Measurements from ENCODE around the gene PNPLA6.

Gene PNPLA6

GRCh38 chr19:7515110-7515644 lies 20.3 kb upstream of the PNPLA6 start:
- FAIRE-seq (no peak), DNase-seq (ENCODE audit: insufficient read length, low spot score) (no peak)

DNA sequence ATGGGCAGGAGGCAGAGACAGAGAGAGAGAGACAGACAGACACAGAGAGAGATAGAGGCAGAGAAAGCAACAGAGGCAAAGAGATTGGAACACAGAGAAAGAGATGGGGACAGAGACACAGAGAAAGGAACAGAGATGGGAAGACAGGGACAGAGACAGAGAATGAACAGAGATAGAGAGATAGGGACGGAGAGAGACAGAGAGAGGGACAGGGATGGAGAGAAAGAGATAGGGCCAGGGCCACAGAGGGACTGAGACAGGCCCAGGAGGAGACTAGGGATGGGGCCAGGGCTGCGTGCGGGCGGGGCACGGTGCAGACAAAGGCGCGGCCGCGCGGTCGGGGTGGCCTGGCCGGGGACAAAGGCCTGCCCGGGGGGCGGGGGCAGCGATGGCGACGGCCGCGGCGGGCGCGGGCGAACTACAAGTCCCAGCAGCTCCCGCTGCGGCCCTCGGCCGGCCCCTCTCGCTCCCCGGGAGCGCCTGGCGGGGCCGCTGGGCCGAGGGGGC lies 19.8 kb upstream of the PNPLA6 start, which contains the start of gene ZNF358:
Gene ZNF358 (plus strand): TSS at position 459 of the 507 bp plus-strand sequence. CDS start 3,140 bp downstream, outside the sequence.
- FAIRE-seq (peak; percentile 73), DNase-seq (ENCODE audit: insufficient read length, low spot score) (peak; percentile 88)

DNA sequence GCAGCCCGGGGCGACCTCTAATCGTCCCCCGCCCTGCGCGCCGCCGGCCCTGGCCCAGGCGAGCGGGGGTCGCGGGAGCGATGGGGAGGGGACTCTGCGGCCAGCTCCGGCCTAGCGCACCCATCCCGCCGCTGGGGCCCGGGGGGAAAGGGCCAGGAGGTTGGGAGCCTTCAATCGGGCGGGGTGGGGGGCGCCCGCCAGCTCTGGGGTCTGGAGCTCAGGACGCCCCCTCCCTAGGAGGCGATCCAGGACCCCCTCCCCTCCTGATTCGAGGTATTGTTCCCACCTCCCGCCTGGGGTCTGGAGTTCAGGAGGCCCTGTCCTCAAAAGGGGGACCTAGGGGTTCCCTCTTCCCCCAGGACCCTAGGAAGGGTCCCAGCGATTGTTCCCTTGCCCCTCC lies 19.2 kb upstream of the PNPLA6 start:
- FAIRE-seq, result no peak

GRCh38 chr19:7516878-7517277 lies 18.6 kb upstream of the PNPLA6 start:
- DNase-seq (ENCODE audit: insufficient read length, low spot score), result no peak
- FAIRE-seq, result peak; percentile 51

More for the DNA sequence above, 19.2 kb upstream of the PNPLA6 start:
- DNase-seq (ENCODE audit: insufficient read length, low spot score), result no peak

- FAIRE-seq (no peak), DNase-seq (ENCODE audit: insufficient read length, low spot score) (no peak)
Measured at GRCh38 chr19:7519361-7520130, 16.0 kb upstream of the PNPLA6 start.

DNA sequence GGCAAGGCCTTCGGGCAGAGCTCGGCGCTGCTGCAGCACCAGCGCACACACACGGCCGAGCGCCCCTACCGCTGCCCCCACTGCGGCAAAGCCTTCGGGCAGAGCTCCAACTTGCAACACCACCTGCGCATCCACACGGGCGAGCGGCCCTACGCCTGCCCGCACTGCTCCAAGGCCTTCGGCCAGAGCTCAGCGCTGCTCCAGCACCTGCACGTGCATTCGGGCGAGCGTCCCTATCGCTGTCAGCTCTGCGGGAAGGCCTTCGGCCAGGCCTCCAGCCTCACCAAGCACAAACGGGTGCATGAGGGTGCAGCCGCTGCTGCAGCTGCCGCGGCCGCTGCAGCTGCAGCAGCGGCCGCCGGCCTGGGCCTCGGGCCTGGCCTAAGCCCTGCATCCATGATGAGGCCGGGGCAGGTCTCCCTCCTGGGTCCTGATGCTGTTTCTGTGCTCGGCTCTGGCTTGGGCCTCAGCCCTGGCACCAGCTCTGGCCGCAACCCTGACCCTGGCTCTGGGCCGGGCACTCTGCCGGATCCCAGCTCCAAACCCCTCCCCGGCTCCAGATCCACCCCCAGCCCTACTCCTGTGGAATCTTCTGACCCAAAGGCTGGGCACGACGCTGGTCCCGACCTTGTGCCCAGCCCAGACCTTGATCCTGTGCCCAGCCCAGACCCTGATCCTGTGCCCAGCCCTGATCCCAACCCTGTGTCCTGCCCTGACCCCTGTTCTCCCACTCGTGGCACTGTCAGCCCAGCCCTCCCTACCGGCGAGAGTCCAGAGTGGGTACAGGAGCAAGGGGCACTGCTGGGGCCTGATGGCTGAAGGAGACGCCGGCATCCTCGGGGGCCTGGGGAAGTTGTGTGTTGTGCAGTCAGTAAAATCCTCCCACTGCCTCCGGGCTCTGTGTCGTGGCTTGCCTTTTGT lies 15.1 kb upstream of the PNPLA6 start:
- FAIRE-seq (no peak), DNase-seq (ENCODE audit: insufficient read length, low spot score) (no peak)

- DNase-seq (ENCODE audit: insufficient read length, low spot score), result no peak
- FAIRE-seq, result no peak
Measured at GRCh38 chr19:7521551-7522071, 13.9 kb upstream of the PNPLA6 start.

DNA sequence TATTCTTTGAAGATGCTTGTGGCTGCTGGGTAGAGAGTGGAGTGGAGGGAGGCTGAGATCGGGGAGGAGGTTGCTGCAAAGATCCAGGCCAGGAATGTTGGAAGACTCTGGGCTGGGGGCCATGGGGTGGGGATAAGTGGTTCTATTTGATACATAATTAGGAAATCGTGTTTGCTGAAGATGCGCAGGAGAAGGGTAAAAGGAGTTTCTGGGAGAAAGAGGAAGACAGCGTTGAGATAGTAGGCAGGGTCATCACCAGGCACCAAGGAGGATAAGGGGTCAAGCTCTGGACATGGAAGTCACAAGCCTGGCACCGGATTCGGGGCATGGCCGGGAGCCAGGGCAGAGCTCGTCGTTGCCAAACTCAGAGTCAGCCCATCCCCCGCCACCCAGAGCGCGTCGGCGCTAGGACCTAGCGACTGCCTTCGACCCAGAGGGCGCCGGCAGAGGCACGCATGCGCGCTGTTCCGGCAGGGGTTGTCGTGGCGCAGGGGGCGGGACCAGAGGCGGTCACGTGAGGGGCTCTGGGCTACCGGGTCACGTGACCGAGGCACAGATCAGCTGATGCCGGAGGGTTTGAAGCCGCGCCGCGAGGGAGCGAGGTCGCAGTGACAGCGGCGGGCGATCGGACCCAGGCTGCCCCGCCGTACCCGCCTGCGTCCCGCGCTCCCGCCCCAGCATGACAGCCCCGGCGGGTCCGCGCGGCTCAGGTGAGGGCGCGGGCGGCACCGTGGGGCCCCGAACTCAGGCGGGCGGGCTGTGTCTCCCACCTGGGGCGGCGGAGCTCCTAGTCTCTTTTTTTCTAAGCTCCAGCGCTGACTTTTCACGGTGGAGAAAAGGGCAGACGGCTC lies 13.2 kb upstream of the PNPLA6 start, which contains the start of gene MCOLN1:
Gene MCOLN1 (plus strand): TSS at position 553 of the 851 bp plus-strand sequence. CDS start 127 bp downstream, at position 680.
- DNase-seq (ENCODE audit: insufficient read length, low spot score) (peak; percentile 100), FAIRE-seq (peak; percentile 98)

DNA sequence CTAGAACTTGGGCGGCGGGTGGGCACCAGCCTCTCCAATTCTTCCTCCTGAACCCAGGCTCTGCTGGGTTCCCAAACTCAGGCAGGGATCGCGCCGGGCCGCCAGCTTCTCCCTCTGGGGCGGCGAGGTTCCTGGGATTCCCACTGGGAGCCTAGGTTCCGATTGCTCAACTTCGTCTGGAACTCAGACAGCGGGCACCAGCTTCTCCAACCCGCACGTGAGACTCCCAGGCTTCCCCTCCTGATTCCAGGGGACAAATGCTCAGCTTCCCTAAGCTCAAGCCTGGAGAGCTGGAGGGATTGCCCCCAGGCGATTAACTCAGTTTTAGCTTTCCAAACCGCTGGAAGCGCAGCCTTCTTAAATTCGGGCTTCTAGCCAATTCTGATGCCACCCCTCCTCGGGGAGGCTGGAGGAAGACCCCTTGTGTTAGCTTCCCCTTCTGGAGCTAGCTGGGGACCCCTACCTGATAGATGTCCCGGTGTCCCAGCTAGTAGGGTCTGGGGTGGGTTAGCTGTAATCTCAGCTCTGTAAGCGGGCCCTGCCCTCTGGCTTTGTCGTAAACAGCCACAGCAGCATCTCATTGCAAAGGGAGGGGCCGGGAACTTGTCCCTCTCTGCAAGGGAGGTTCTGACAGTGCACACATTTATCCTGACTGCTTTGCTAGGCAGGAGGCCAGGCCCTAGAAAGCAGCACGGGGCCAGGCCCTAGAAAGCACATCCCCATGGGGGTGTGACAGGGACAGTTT lies 12.4 kb upstream of the PNPLA6 start:
- FAIRE-seq, result no peak
- no peak for DNase-seq (ENCODE audit: insufficient read length, low spot score)

DNA sequence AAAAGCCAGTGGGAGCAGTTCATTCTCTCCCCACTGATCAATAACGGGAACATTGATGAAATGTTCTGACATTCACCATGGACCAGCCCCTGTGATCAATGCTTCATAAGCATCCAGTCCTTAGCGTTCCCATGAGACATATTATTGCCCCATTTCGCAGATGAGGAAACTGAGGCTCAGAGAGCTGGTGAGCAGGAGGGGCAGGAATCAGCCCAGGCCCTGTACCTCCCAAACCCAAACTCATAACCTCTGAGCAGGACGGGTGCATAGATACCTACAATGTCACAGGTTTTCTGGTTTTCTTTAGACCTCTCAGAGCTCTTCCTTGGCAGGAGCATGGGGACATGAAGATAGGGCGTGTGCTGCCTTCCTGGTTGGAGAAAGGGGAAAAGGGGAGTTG lies 11.0 kb upstream of the PNPLA6 start:
- FAIRE-seq, result no peak
- DNase-seq (ENCODE audit: insufficient read length, low spot score), result no peak

DNA sequence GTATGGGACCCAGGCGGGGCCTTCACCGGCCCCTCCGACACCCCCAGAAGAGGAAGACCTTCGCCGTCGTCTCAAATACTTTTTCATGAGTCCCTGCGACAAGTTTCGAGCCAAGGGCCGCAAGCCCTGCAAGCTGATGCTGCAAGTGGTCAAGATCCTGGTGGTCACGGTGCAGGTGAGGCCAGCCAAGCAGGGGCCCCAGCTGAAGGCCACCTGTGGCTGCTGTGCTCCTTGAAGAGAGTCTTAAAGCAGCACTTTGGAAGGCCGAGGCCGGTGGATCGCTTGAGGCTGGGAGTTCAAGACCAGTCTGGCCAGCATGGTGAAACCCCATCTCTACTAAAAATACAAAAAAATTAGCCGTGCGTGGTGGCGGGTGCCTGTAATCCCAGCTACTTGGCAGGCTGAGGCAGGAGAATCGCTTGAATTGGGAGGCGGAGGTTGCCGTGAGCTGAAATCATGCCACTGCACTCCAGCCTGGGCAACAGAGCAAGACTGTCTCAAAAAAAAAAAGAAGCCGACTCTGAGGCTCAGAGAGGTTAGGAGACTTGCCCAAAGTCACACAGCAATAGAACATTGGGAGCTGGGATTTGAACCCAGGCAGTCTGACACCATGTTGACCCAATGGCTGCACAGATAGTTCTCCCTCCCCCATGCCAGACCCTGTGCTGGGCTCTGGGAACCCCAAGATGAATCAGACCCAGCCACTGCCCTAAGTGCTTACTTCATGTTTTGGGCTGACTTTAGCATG lies 10.4 kb upstream of the PNPLA6 start:
- DNase-seq (ENCODE audit: insufficient read length, low spot score) (no peak), FAIRE-seq (no peak)

DNA sequence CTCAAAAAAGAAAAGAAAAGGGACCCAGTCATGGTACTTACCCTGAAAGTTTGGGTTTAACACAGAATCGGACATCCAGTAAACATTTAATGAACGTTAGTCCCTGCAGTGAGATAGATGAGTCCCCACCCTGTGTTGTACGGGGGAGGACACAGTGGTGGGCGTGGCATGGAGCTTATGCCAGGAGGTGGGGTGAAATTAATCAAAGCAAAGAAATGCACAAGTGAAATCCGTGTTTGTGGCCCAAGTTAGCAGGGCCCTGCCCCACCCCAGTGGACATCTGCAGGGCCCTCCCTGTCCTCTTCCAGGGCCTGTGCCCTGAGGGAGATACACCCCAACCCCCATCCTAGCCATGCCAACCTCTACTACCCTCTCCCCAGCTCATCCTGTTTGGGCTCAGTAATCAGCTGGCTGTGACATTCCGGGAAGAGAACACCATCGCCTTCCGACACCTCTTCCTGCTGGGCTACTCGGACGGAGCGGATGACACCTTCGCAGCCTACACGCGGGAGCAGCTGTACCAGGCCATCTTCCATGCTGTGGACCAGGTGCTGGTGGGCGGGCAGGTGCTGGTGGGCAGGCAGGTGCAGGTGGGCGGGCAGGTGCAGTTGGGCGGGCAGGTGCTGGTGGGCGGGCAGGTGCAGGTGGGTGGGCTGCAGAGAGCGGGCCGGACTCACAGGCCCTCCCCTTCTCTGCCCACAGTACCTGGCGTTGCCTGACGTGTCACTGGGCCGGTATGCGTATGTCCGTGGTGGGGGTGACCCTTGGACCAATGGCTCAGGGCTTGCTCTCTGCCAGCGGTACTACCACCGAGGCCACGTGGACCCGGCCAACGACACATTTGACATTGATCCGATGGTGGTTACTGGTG lies 9.2 kb upstream of the PNPLA6 start:
- FAIRE-seq, result no peak

GRCh38 chr19:7527516-7528191 lies 7.9 kb upstream of the PNPLA6 start:
- no peak for DNase-seq (ENCODE audit: insufficient read length, low spot score)

More for the DNA sequence above, 9.2 kb upstream of the PNPLA6 start:
- no peak for DNase-seq (ENCODE audit: insufficient read length, low spot score)

DNA sequence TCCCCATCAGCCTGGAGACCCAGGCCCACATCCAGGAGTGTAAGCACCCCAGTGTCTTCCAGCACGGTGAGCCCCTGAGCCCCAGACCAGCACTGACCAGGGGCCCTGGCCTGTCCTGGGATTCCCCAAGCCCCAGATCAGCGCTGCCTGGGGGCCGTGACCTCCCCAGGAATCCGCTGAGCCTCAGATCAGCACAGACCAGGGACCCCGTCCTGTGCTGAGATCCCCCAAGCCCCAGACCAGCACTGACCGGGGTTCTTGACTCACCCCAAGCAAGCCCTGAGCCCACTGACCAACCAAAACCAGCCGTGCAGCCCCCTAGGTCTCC lies 7.4 kb upstream of the PNPLA6 start:
- FAIRE-seq (no peak), DNase-seq (ENCODE audit: insufficient read length, low spot score) (no peak)

More at GRCh38 chr19:7527516-7528191, 7.9 kb upstream of the PNPLA6 start:
- FAIRE-seq, result no peak

- FAIRE-seq (no peak), DNase-seq (ENCODE audit: insufficient read length, low spot score) (no peak)
Measured at GRCh38 chr19:7528522-7529245, 6.8 kb upstream of the PNPLA6 start.

GRCh38 chr19:7529246-7529600 lies 6.3 kb upstream of the PNPLA6 start:
- DNase-seq (ENCODE audit: insufficient read length, low spot score) (no peak), FAIRE-seq (no peak)

All from HTR-8/SVneo (cell line).